HG03025 (cell line): ENCODE results near the gene FOXM1.

Experiments
- ATAC-seq: cut with Tn5 transposase; IDR thresholded peaks from one replicate; pipeline ENCODE4 v1.9.1; 2021; ENCODE audit warnings: mild to moderate bottlenecking, moderate library complexity; ENCODE audit not compliant: unreplicated experiment, low FRiP score

Gene FOXM1

GRCh38 chr12:2812290-2813213, 64.4 kb downstream of the FOXM1 start, which contains the start of gene ITFG2:
TSS of gene ITFG2 (plus strand) at chr12:2812668. CDS start at chr12:2812761, 93 bp downstream.
- ATAC-seq, result peak; percentile 94

DNA sequence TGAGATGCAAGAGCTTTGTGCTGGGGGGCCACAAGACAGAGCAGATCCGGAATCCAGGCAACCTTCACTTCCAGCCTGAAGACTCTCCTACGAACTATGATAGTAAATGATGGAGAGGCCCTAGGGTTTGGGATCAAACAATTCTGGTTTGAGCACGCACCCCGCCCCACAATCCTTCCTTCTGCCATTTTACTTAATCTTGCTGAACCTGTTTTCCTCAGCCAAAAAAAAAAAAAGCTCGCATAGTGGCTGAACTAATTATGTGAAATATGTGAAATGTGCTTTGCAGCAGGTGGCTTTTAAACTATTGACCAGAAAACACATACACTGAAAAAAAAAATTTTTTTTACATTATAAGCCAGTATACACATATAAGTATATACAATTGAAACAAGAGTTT, 65.2 kb downstream of the FOXM1 start:
- ATAC-seq, result no peak
